ENCODE results near the gene EFEMP1. TPM values are rescaled to one million over a fixed set of nuclear protein-coding genes. Genes with fewer than 3 reads are reported as not detected.

EFEMP1 gene
- total RNA-seq, 3 donors from 2014 or later: 9.5 to 80.1 (median 40.8) TPM

DNA sequence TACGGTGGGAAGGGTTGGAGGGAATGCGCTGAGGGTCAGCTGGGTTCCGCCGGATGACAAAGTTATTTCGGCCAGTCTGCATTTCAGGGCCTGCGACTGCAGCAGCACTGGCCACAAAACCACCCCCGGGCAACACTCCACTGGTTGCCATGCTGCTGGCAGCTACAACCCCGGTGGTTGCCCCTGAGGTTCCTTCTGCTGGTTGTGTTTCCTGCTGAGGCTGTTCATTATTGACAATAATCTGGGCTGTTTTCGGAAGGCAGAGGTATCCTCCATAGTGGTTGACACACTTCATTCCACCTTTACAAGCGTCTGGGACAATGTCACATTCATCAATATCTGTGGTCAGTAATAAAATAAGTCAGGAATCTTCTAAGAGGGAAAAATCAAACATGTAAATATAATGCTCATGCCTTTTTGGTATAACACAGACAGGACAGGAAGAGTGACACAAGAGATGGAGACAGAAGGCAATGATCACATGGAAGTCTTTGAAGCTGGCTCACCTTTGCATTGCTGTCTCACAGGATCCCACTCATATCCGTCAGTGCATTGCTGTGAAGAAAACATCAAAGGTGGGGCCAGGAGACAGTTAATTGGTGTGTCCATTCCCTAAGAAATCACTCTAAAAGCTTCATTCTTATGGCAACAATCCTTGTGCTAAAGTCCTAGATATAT is 5.7 kb downstream of the EFEMP1 start:
- DNase-seq (no peak), ATAC-seq (no peak)
- no peak for TF ChIP-seq CTCF (IDR thresholded peaks at IDR 0.05)
- intact Hi-C loops (cut with DNase I, micrococcal nuclease): no loop called here
- H3K4me3 ChIP-seq: no peak overlapping the region
- H3K9me3 ChIP-seq: no peaks in the 10 kb centered on the region
- no peaks in the 10 kb centered on the region for H3K4me1 ChIP-seq (ENCODE audit: low read depth)
- H3K36me3 ChIP-seq (ENCODE audit: low read depth): no peaks in the 10 kb centered on the region

GRCh38 chr2:55917117-55917516 is 6.5 kb downstream of the EFEMP1 start:
- no peak overlapping the region for H3K4me3 ChIP-seq
- DNase-seq (no peak), ATAC-seq (no peak)
- intact Hi-C loops (cut with DNase I, micrococcal nuclease): no loop called here
- no peak for TF ChIP-seq CTCF (IDR thresholded peaks at IDR 0.05)
- no peaks in the 10 kb centered on the region for H3K4me1 ChIP-seq (ENCODE audit: low read depth)
- no peaks in the 10 kb centered on the region for H3K9me3 ChIP-seq
- H3K36me3 ChIP-seq (ENCODE audit: low read depth): no peaks in the 10 kb centered on the region

DNA sequence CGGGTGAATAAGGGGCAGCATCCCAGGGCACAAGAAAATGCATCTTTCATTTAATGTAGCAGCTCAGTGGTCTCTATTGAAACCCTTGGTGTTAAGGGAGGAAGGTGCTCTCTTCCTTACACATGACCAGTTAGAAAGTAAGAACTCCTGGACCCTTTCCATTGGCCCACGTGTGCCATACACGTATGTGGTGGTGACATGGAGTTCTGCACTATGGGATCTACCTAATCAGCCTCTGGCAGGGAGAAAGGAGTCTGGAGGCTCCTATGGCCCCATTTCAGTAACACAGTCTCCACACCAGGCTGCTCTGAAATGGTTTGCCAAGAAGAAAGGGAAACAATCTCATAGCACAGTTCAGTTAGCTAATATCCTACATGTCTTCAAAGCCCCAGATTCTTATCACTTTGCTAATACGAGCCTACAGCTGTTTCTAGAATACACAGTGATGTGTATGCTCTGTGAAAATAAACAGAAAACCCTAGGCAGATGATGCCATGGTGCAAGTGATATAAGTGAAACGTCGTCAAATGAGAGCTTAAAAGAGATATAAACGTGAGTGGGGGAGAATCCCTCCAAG is 7.0 kb downstream of the EFEMP1 start:
- intact Hi-C loops (cut with DNase I, micrococcal nuclease): no loop called here
- no peaks in the 10 kb centered on the region for H3K4me1 ChIP-seq (ENCODE audit: low read depth)

DNA sequence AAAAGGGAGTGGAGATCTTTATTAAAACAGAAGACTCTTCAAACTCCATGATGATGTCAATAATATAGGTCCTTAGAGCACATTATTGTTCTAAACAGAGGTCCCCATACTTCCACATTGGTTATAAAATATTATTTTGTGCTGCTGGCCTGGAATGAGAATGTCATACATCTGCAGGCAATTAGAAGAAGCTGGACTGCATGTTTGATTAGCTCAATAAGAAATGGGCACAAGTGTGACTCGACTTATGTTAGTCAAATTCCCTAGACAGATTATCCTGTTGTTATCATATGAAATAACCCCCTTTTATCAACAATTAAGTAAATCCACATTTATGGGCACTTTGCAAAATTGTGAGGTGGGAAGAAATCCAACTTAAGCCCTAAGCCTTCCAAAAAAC is 8.8 kb downstream of the EFEMP1 start:
- Histone ChIP-seq H3K36me3 (ENCODE audit: low read depth) (no peaks in the 10 kb centered on the region), H3K4me1 (ENCODE audit: low read depth) (no peaks in the 10 kb centered on the region), H3K4me3 (no peak overlapping the region), H3K9me3 (no peaks in the 10 kb centered on the region)
- TF ChIP-seq CTCF (IDR thresholded peaks at IDR 0.05): no peak
- intact Hi-C loops (cut with DNase I, micrococcal nuclease): no loop called here
- ATAC-seq: no peak
- DNase-seq: no peak

More for the DNA sequence above, 7.0 kb downstream of the EFEMP1 start:
- DNase-seq (no peak), ATAC-seq (no peak)
- H3K9me3 ChIP-seq: no peaks in the 10 kb centered on the region
- no peak overlapping the region for H3K4me3 ChIP-seq
- TF ChIP-seq CTCF (IDR thresholded peaks at IDR 0.05): no peak
- H3K36me3 ChIP-seq (ENCODE audit: low read depth): no peaks in the 10 kb centered on the region

DNA sequence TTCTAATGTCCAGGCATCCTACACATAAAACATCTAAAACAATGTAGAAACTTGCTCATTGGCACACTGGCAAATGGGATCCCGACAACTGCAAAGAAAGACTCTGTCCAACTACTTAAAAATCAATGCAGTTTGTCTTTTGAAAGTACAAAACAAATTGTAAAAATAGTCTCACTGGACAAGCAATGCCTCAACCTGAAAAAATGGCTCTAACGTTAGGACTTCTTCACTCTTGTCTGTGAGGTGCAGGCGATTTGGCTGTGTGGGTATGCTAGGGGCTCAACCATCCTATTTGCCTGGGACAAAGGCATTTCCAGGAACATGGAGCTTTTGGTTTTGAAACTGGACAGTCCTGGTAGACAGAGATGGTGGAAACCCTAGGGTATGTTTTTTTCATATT is 10.7 kb downstream of the EFEMP1 start:
- Histone ChIP-seq H3K9me3 (no peaks in the 10 kb centered on the region), H3K4me1 (ENCODE audit: low read depth) (no peaks in the 10 kb centered on the region), H3K4me3 (no peak overlapping the region), H3K36me3 (ENCODE audit: low read depth) (no peaks in the 10 kb centered on the region)
- no peak for TF ChIP-seq CTCF (IDR thresholded peaks at IDR 0.05)
- intact Hi-C loops (cut with DNase I, micrococcal nuclease): no loop called here
- DNase-seq (no peak), ATAC-seq (no peak)
